Stimulated activated CD8-positive, alpha-beta memory T cell treated with anti-CD3 and anti-CD28 coated beads, Interleukin-7, amount 100 ng/mL, for 1 hour (primary cell): ENCODE measurements around the gene MEFV.
"Not testable (repeated sequence)": the region's sequence is repeated elsewhere in the genome, so short reads cannot be mapped to it uniquely, and the experiment has no call there.

Experiments
- DNase-seq, 2 donors: peaks; one replicate each; pipeline ENCODE4 v3.0.0-alpha.2; 2020; ENCODE audit warnings: low read depth in 2 of 2

The MEFV gene

DNA sequence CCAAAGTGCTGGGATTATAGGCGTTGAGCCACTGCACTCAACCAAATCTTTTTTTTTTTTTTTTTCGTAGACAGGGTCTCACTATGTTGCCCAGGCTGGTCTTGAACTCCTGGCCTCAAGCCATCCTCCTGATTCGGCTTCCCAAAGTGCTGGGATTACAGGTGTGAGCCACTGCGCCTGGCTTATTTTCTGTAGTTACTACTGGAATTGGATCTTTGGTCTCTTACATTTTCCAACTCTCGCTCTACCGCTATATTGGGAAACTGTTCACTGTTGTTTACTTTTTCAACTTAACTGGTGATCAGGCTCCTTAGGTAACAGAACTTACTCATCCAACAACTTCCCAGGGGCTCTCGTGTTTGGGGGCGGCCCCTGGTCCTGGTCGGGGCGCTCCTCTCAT is 35.6 kb downstream of the MEFV start:
- DNase-seq: no peak

DNA sequence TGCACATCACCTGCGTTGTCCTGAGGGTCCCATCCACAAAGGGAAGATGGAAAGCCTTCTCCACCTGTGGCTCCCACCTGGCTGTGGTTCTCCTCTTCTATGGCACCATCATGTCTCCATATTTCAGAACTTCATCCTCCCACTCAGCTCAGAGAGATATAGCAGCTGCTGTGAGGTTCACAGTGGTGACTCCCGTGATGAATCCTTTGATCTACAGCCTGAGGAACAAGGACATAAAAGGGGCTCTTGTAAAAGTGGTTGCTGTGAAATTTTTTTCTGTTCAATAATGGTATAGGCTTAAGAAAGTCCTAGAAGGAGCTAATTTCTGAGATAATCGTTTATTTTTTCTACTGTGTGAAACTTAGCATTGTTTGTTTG is 40.2 kb downstream of the MEFV start:
- no peak for DNase-seq

DNA sequence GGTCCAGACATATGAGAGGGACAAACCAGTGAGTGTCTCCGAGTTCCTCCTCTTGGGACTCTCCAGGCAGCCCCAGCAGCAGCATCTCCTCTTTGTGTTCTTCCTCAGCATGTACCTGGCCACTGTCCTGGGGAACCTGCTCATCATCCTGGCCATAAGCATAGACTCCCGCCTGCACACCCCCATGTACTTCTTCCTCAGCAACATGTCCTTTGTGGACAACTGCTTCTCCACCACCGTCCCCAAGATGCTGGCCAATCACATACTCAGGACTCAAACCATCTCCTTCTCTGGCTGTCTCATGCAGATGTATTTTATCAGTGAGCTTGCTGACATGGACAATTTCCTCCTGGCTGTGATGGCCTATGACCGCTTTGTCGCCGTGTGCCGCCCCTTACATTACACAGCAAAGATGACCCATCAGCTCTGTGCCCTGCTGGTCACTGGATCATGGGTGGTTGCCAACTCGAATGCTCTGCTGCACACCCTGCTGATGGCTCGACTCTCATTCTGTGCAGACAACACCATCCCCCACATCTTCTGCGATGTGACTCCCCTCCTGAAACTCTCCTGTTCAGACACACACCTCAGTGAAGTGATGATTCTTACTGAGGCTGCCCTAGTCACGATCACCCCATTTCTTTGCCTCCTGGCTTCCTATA is 40.7 kb downstream of the MEFV start:
- no peak for DNase-seq

DNA sequence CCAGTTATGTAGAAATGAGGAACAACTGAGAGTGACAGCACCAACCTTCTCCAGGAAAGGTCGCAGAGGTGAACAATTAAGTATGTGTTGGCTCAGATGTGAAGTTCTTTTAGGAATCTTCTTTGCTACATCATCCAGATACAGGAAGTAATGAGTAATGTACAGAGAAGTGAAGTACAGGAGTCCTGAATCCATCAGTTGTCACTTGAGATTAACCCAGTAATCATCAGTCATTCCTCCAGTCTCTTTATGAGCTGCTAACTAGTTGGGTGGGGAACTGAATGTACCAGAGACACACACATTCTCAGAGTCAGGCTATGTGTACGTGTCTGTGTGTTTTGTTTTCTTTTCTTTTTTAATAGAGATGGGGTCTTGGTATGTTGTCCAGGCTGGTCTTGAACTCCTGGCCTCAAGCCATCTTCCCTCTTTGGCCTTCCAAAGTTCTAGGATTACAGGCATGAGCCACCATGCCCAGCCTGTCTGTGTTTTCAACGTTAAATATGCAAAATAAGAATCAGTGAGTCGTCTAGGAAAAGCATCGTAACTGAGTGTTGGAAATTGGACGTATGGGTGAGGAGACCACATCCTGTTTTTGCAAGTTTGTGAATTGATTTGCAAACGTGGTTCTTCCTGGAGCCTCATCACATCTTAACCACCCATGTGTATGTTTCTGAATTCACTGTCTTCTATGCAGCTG is 41.4 kb downstream of the MEFV start:
- DNase-seq: no peak

DNA sequence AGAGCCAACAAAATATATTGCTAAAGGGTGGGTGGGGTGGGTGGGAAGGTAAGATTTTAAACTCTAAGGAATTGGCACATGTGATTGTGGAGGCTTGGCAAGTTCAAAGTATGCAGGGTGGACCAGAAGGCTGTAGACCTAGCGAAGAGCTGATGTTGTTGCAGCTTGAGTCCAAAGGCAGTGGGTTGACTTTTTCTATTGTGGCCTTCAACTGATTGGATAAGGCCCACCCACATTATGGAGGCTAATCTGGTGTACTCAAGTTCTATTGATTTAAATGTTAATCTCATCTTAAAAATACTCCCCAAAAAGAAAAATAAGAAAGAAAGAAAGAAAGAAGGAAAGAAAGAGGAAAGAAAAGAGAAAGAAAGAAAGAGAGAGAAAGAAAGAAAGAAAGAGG is 43.9 kb downstream of the MEFV start:
- no peak for DNase-seq

DNA sequence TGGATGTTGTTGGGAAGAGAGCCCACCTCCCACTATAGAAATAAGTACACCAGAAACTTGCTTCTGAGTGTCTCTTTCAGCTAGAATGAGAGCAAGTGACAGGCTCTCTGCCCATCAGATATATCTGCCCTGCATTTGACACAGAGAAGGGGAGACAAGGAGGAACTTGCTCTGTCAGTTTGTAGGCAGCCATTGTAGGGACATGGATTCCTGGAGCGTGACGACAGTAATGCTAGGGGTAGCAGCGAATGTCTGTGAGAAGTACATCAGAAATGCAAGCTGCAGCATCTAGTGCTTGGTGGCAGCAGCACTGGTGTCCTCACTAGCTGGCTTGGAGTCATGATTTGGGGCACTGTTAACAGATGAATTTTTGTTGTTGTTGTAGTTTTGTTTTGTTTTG is 44.4 kb downstream of the MEFV start:
- no peak for DNase-seq

DNA sequence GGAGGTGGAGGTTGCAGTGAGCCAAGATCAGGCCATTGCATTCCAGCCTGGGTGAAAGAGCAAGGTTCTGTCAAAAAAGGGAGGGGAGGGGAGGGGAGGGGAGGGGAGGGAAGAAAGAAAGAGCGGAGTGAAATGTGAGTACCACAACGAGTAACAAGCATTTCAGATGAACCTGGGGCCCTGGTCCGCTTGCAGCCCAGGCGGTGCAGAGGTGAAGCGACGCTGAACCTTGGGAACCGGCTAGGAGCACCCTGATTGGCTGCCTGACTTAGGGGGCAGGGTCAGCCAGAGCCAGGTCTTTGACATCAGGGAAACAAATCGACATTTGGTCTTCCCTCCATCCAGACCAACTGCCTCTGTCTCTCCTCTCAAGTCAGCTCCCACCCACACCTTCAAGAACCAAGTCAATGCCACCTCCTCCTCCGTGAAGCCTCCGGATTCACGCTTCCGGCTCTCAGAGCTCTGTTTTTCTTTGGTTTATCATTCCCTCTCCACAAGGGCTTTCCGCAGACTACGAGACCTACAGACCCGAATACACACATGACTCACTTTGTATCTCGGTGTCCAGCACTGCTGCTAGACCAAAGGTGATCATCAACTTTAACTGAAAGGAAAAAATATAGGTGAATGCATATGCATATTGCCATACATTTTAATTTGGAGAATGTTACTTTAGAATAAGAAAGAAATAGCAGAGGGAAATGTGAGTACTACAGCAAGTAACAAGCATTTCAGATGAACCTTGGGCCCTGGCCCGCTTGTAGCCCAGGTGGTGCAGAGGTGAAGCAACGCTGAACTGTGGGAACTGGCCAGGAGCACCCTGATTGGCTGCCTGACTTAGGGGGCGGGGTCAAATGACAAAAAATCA is 49.1 kb downstream of the MEFV start:
- no peak for DNase-seq

DNA sequence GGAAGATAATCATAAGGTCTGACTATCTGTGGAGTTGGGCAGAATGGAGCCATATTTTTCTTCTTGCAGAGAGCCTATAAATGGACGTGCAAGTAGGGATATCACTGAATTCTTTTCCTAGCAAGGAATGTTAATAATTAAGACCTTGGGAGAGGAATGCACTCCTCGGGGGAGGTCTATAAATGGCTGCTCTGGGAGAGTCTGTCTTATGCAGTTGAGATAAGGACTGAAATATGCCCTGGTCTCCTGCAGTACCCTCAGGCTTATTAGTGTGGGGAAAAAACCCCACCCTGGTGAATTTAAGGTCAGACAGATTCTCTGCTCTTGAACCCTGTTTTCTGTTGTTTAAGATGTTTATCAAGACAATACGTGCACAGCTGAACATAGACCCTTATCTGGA is 50.5 kb downstream of the MEFV start:
- DNase-seq: not testable (repeated sequence)

DNA sequence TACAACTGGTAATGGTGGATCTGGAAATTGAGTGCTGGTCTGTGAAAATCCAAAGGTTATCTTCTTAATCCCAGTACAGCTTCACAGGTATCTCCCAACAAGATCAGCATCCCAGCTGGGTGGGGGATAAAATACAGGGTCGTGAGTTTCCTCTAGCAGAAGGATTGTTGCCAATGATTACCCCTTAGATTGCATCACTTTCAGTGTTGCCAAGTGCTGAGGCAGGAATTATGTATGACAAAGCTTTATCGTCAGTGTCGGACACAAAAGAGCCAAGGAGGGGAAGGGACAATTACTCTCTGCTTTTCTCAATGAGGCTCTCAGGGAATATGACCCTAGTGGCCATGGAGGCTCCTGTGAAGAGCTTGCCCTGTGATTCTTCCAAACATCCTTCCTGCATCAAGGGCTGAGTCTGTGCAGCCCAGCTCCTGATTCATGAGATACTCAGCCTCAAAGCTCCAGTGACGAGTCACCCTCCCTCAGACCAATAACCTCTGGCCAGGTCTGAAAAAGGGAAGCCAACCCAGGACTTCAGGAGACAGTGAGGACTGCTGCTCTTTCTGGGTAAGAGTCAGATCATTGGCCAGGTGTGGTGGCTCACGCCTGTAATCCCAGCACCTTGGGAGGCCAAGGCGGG is 53.4 kb downstream of the MEFV start:
- no peak for DNase-seq

DNA sequence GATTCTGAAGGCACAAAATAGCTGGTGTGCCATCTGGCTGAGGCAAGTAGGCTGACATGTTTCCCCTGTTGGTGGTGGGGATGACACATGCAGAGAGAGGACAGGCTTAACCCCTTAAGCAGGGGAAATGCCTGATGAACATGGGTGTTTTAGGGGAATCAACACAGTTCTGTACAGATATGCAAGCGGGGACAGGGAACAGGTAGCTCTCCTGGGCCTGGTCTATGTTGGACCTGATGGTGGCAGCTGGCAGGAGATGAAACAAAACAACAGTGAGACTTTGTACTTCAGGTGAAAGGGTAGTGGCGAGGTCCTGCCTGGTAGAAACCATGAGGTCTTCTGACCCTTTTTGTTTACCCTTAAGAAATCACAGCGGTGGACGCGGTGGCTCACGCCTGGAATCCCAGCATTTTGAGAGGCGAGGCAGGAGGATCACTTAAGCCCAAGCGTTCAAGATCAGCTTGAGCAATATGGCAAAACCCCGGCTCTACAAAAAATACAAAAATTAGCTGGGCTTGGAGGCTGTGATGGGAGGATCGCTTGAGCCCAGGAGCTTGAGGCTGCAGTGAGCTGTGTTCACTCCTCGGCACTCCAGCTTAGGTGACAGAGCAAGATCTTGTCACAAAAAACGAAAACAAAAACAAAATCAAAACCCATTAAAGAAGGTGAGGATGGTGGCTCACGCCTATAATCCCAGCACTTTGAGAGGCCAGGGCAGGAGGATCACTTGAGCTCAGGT is 57.9 kb downstream of the MEFV start:
- DNase-seq: no peak

DNA sequence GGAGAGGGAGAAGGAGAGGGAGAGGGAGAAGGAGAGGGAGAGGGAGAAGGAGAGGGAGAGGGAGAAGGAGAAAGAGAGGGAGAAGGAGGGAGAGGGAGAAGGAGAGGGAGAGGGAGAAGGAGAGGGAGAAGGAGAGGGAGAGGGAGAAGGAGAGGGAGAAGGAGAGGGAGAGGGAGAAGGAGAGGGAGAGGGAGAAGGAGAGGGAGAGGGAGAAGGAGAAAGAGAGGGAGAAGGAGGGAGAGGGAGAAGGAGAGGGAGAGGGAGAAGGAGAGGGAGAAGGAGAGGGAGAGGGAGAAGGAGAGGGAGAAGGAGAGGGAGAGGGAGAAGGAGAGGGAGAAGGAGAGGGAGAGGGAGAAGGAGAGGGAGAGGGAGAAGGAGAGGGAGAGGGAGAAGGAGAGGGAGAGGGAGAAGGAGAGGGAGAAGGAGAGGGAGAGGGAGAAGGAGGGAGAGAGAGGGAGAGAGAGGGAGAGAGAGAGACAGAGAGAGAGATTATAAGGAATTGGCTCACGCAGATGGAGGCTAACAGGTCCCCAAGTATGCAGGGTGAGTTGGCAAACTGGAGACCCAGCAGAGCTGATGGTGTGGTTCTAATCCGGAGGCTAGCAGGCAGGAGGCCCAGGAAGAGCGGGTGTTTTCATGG is 58.6 kb downstream of the MEFV start:
- not testable (repeated sequence) for DNase-seq

DNA sequence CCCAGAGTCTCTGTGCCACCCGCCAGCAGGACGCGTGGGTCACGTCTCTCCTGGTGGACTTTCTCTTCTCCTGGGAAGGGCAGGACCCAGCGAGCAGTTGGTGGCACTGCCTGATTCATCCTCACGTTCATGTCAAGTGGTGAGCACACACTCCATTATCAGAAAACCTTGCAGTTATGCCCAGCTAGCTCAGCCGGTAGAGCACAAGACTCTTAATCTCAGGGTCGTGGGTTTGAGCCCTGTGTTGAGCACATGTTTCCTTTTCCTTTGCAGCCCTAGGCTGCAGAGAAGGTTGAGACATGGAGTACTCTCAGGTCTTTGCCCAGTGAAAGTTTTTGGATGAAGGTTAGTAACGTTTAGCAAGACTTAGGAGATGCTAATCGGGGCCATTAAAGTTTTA is 60.5 kb downstream of the MEFV start:
- DNase-seq: no peak

DNA sequence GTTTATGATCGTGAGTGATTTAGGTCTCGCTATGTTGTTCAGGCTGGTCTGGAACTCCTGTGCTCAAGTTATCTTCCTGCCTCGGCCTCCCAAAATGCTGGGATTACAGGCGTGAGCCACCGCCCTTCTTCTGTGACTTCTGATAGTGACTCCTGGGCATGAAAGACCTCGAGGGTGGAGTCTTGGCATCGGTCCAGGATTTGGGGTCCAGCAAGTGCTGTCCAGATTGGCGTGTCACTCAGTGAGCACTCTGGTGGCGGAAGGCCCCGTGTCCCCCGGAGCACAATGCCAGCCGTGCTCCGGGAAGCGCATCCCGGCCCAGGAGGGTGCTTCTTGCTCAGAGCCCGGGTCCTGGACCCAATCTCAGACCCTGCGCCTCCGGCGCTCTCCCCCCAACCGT is 61.6 kb downstream of the MEFV start:
- no peak for DNase-seq

DNA sequence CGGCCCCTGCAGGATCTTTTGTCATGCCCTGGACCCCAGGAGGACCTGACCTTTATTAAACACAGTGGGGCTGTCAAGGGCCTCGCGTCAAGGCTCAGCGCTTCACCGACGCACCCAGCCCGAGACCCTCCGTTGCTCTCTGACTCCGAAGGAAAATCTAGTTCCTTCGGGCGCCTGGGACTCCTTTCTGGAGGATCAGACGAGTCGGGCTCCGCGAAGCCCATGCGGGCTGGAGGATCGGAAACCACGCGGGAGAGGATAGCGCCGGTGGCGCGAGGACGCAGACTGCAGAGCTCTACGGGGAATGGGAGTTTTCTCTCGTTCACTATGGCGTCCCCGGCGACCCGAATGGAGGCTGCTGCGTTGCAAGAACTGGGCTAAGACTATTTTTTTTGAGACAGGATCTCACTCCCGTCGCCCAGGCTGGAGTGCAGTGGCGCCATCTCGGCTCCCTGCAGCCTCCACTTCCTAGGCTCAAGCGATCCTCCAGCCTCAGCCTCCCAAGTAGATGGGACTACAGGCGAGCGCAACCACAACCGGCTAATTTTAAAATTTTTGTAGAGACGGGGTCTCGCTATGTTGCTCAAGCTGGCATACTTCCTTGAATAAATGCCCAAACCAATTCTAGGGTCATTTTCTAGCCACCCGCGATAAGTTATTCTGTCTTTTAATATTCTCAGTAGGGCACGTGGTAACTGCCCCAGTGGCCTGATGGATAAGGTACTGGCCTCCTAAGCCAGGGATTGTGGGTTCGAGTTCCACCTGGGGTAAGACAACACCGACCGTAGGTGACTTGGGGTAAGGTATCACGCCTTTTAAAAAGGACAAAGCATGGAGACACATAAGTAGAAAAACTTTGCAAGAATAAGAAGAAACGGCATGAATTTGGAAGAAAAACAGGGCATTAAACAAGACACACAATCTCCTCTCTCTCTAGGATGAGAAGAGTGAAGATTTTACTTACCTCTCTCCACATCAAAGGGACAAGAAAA is 62.9 kb downstream of the MEFV start:
- no peak for DNase-seq

DNA sequence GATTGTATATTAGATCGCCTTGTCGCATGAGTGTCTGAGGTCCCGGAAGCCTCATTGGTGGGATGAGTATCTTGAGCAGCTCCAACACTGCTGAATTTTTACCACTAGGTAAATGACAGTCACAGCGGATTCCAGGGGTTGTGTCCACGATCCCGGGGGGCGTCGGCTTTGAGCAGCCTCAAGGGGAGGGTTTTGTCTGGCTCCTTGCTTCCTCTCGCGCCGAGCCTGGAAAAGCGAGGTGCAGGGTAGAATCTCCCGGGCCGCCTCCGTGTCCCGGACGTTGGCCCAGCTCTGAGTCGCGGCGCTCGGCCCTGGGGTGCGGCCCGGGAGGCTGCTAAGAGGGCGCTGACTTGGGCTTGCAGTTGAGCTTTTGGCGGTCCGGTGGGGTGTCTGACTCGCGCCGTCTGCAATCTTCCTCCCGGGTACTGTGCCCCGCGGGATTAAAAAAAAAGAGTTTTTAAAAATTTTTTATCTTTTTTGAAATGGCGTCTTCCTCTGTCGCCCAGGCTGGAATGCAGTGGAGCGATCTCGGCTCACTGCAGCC is 63.9 kb downstream of the MEFV start:
- no peak for DNase-seq
